NCI-H748 (cell line): ENCODE data around the gene ZRANB1.

ENCODE experiments used
- DNase-seq: peaks from one replicate; lab custom pipeline; 2025; ENCODE audit not compliant: unreplicated experiment; lab: John Stamatoyannopoulos, UW

Gene ZRANB1

GRCh38 chr10:125033146-125033924 is 91.4 kb downstream of the ZRANB1 start:
- DNase-seq = no peak

- DNase-seq = no peak
Observed at GRCh38 chr10:125034675-125035074, 92.8 kb downstream of the ZRANB1 start.

GRCh38 chr10:125035136-125035535 is 93.2 kb downstream of the ZRANB1 start:
- DNase-seq = no peak

GRCh38 chr10:125035588-125036295 is 93.8 kb downstream of the ZRANB1 start:
- DNase-seq = no peak

GRCh38 chr10:125037145-125037877 is 95.4 kb downstream of the ZRANB1 start:
- no peak for DNase-seq
